ENCODE results near the gene ZCCHC8.
"Not testable (repeated sequence)": the region's sequence is repeated elsewhere in the genome, so short reads cannot be mapped to it uniquely, and the experiment has no call there.

DNA sequence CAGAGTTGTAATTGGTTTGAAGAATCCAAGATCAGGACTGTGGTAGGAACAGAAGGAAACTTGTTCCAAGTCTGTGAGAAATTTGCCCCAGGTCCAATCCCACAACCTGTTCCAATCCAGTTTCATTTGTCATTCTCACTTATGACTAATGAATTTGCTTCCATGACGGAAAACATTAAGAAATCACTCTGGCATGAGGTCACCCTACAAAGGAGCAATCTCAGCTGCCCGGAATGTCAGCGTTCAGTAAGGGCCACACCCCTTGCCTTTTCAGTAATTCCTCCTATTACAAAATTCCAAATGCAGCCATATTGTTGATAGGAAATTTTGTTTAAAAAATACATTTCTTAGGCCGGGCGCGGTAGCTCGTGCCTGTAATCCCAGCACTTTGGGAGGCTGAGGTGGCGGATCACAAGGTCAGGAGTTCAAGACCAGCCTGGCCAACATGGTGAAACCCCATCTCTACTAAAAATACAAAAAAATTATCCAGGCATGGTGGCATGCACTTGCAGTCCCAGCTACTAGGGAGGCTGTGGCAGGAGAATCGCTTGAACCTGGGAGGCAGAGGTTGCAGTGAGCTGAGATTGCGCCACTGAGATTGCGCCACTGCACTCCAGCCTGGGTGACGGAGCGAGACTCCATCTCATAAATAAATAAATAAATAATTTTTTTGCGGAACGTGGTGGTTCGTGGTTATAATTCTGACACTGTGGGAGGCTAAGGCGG, 36.3 kb downstream of the ZCCHC8 start:
- TF ChIP-seq, protein P1, sequence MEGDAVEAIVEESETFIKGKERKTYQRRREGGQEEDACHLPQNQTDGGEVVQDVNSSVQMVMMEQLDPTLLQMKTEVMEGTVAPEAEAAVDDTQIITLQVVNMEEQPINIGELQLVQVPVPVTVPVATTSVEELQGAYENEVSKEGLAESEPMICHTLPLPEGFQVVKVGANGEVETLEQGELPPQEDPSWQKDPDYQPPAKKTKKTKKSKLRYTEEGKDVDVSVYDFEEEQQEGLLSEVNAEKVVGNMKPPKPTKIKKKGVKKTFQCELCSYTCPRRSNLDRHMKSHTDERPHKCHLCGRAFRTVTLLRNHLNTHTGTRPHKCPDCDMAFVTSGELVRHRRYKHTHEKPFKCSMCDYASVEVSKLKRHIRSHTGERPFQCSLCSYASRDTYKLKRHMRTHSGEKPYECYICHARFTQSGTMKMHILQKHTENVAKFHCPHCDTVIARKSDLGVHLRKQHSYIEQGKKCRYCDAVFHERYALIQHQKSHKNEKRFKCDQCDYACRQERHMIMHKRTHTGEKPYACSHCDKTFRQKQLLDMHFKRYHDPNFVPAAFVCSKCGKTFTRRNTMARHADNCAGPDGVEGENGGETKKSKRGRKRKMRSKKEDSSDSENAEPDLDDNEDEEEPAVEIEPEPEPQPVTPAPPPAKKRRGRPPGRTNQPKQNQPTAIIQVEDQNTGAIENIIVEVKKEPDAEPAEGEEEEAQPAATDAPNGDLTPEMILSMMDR (IDR thresholded peaks at IDR 0.05) = not testable (repeated sequence)
- not testable (repeated sequence) for TF ChIP-seq POLR2A (IDR thresholded peaks at IDR 0.05)
- TF ChIP-seq POLR2AphosphoS5 (IDR thresholded peaks at IDR 0.05) = peak; percentile 35 to 80 (median 43)

Measured in stomach (tissue), 4 donors.